Measurements from ENCODE around the gene TAF11L3. TPM values are rescaled to one million over a fixed set of nuclear protein-coding genes. Genes with fewer than 3 reads are reported as not detected.

Gene TAF11L3
- total RNA-seq, 1 experiment from 2014 or later, result not detected

Other genes with a start within 250 kb of the TAF11L3 start
- gene TAF11L2, start 20.1 kb upstream of the TAF11L3 start, total RNA-seq (2014; rRNA removed; shearing (Covaris generic)), result not detected in 2 replicates
- gene TAF11L4, start 3.4 kb downstream of the TAF11L3 start, total RNA-seq (2014; rRNA removed; shearing (Covaris generic)), result not detected in 2 replicates
- gene TAF11L5, start 6.9 kb downstream of the TAF11L3 start, total RNA-seq (2014; rRNA removed; shearing (Covaris generic)), result not detected in 2 replicates
- not detected in 2 replicates for gene TAF11L6, start 10.3 kb downstream of the TAF11L3 start, total RNA-seq (2014; rRNA removed; shearing (Covaris generic))
- gene TAF11L7, start 67.4 kb downstream of the TAF11L3 start, total RNA-seq (2014; rRNA removed; shearing (Covaris generic)), result not detected in 2 replicates
- not detected in 2 replicates for gene TAF11L8, start 72.6 kb downstream of the TAF11L3 start, total RNA-seq (2014; rRNA removed; shearing (Covaris generic))
- not detected in 2 replicates for gene TAF11L9, start 76.0 kb downstream of the TAF11L3 start, total RNA-seq (2014; rRNA removed; shearing (Covaris generic))
- not detected in 2 replicates for gene TAF11L10, start 79.5 kb downstream of the TAF11L3 start, total RNA-seq (2014; rRNA removed; shearing (Covaris generic))
- not detected in 2 replicates for gene TAF11L11, start 85.8 kb downstream of the TAF11L3 start, total RNA-seq (2014; rRNA removed; shearing (Covaris generic))
- not detected in 2 replicates for gene TAF11L12, start 92.0 kb downstream of the TAF11L3 start, total RNA-seq (2014; rRNA removed; shearing (Covaris generic))
- gene TAF11L13, start 113.7 kb downstream of the TAF11L3 start, total RNA-seq (2014; rRNA removed; shearing (Covaris generic)), result not detected in 2 replicates
- not detected in 2 replicates for gene TAF11L14, start 116.1 kb downstream of the TAF11L3 start, total RNA-seq (2014; rRNA removed; shearing (Covaris generic))

Data from A172 (cell line).